ENCODE measurements around the gene ADAM12.

DNA sequence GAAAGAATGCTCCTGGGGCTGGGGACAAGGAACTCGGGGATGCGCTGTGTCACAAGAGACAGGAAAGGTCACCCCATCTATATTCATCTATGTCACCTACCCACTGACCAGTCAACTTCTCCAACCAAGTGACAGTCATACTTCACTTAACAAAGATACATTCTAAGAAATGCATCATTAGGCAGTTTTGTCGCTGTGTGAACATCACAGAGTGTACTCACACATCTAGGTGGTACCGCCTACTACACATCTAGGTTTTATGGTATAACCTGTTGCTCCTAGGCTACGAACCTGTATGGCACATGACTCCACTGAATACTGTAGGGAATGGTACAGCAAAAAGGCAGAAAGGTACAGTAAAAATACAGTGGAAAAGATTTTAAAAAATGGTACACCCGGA, 3.8 kb upstream of the ADAM12 start:
- TF ChIP-seq, protein P1, sequence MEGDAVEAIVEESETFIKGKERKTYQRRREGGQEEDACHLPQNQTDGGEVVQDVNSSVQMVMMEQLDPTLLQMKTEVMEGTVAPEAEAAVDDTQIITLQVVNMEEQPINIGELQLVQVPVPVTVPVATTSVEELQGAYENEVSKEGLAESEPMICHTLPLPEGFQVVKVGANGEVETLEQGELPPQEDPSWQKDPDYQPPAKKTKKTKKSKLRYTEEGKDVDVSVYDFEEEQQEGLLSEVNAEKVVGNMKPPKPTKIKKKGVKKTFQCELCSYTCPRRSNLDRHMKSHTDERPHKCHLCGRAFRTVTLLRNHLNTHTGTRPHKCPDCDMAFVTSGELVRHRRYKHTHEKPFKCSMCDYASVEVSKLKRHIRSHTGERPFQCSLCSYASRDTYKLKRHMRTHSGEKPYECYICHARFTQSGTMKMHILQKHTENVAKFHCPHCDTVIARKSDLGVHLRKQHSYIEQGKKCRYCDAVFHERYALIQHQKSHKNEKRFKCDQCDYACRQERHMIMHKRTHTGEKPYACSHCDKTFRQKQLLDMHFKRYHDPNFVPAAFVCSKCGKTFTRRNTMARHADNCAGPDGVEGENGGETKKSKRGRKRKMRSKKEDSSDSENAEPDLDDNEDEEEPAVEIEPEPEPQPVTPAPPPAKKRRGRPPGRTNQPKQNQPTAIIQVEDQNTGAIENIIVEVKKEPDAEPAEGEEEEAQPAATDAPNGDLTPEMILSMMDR (IDR thresholded peaks at IDR 0.05 in 2 of 3, conservative IDR thresholded peaks at IDR 0.05 in 1 of 3; ENCODE audit: control insufficient read depth in 2 of 3, extremely low read depth in 1 of 3, insufficient read depth in 1 of 3, low read depth in 3 of 3, low read length in 3 of 3), result no peak
- TF ChIP-seq DPF2 (IDR thresholded peaks at IDR 0.05), result no peak
- TF ChIP-seq, protein P2, sequence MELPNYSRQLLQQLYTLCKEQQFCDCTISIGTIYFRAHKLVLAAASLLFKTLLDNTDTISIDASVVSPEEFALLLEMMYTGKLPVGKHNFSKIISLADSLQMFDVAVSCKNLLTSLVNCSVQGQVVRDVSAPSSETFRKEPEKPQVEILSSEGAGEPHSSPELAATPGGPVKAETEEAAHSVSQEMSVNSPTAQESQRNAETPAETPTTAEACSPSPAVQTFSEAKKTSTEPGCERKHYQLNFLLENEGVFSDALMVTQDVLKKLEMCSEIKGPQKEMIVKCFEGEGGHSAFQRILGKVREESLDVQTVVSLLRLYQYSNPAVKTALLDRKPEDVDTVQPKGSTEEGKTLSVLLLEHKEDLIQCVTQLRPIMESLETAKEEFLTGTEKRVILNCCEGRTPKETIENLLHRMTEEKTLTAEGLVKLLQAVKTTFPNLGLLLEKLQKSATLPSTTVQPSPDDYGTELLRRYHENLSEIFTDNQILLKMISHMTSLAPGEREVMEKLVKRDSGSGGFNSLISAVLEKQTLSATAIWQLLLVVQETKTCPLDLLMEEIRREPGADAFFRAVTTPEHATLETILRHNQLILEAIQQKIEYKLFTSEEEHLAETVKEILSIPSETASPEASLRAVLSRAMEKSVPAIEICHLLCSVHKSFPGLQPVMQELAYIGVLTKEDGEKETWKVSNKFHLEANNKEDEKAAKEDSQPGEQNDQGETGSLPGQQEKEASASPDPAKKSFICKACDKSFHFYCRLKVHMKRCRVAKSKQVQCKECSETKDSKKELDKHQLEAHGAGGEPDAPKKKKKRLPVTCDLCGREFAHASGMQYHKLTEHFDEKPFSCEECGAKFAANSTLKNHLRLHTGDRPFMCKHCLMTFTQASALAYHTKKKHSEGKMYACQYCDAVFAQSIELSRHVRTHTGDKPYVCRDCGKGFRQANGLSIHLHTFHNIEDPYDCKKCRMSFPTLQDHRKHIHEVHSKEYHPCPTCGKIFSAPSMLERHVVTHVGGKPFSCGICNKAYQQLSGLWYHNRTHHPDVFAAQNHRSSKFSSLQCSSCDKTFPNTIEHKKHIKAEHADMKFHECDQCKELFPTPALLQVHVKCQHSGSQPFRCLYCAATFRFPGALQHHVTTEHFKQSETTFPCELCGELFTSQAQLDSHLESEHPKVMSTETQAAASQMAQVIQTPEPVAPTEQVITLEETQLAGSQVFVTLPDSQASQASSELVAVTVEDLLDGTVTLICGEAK (IDR thresholded peaks at IDR 0.05; ENCODE audit: borderline replicate concordance), result no peak
- TF ChIP-seq POLR2A (IDR thresholded peaks at IDR 0.05; ENCODE audit: low read depth, low read length), result no peak
- no peak for TF ChIP-seq NR2C2 (IDR thresholded peaks at IDR 0.05; ENCODE audit: borderline replicate concordance, control insufficient read depth, insufficient read length, low read depth)

Data from GM12878 (cell line).